Measurements from ENCODE around the gene LSMEM2. TPM values are rescaled to one million over a fixed set of nuclear protein-coding genes. Genes with fewer than 3 reads are reported as not detected.

LSMEM2 gene
- total RNA-seq: 1 to 10 TPM; 1.4 to 6.6 TPM
- long read RNA-seq, partial matches to known transcripts: 0 of 4 reads
- long read RNA-seq, other reads (novel, unspliced or antisense): 1 of 4 reads

DNA sequence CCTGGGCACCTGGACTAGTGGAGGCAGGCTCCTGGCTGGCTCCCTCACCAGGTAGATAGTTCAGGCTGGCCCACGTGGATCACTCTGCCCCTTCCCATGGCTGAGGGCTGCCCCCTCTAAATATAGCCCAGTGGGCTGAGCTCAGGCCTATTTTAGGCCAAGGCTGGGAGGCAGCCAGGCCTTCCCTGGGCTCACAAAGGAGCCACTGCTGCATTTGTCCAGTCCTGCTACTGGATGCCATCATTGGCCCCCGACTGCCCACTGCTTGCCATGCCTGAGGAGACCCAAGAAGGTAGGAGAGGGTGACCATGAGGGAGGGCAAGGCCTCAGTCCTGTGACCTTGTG, at the start of gene LSMEM2:
Gene LSMEM2 (plus strand): TSS at position 208 of the 345 bp plus-strand sequence. CDS start 27 bp downstream, at position 235.
- intact Hi-C loops (cut with DNase I): no loop called here
- DNase-seq: no peak
- ATAC-seq: peak; percentile 73 to 86

DNA sequence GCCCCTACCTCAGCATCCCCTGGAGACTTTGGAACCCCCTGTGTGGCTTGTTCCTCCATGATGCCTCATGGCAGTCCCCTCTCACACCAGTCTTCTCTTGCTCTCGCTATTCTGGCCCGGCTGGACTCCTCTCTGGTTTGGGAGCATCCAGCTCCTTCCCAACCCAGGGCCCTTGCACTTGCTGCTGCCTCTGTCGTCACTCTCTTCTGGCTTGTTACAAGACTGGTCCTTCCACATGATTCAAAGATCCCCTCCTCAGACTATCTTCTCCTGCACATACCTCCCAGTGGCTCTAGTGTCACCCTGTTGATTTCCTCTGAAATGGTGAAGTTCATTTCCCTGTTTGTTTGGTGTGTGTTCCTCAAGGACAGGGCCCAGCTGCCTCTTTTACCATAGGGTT, 49.4 kb upstream of the LSMEM2 start:
- intact Hi-C loops (cut with DNase I): loop anchor here in 1 of 2 donors (5.0 kb wide), 1 partner anchor 37 kb away; the partner anchor contains the start of gene GNAT1
- ATAC-seq (no peak), DNase-seq (no peak)

DNA sequence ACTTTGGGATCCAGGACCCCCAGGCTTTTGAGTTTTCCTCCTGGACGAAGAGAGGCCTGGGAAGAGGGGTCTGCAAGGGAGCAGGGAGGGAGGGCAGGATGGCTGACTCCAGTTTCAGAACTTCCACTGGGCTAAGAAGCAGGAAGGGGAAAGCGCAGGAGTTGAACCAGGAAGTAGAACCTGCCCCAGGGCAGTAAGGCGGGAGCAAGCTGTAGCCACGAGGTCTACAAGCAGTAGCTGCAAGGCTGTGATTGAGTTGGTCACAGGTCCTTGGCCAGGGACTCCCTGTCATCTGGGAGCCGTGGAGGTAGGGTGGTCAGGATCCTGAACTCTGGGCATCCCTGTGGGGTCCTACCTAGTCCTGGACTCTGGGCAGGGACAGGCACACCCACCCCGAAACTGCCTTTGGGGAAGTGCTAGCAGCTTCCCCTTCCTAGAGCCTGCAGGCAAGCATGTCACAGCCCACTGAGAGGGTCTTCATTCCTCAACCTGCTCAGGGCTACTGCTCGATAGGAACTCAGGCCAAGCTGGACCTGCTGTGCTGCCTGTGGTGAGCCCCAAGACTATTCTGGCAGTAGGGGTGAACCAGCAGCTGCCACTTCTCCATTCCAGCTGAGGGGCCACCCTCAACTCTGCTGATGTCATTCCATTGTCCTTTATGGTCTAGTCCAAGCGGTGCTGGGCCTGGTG, 48.6 kb upstream of the LSMEM2 start:
- DNase-seq: no peak
- intact Hi-C loops (cut with DNase I): loop anchor here in 1 of 2 donors (10.0 kb wide), 1 partner anchor 95 kb away; the partner anchor contains the start of genes HYAL2 and TUSC2
- ATAC-seq: no peak

DNA sequence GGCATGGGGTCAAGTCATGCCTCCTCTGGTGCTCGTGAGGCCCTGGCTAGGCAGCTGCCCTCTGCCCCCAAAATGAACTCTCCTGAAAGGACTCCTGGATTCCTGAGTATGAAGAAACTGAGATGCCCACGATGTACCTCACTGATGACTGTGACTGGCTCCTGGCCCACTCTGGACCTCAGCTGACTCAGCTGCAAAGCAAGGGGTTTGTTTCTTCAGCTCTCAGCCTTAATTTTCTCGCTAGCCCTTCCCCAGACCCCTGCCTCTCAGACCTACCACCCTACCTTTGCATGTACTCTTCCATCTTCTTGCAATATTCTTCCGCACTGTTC, 48.1 kb upstream of the LSMEM2 start:
- ATAC-seq (no peak), DNase-seq (no peak)
- intact Hi-C loops (cut with DNase I): loop anchor here in 1 of 2 donors (10.0 kb wide), 1 partner anchor 94 kb away; the partner anchor contains the start of genes HYAL2 and TUSC2

DNA sequence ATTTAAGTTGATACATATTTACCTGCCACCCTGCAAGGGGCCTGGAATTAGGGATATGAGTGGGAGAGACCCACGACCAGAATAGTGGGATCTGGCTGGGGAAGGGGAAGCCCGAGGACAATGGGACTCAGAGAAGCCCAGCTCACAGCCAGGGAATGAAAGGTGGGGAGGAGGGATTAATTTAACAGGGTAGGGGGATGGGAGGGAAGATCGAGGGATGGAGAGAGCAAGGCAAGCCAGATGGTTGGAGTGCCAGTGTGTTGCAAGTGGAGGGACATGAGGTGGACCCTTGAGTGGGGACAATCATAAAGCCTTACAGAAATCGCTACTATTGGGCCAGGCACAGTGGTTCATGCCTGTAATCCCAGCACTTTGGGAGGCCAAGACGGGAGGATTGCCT, 47.3 kb upstream of the LSMEM2 start:
- intact Hi-C loops (cut with DNase I): loop anchor here in 1 of 2 donors (10.0 kb wide), 1 partner anchor 93 kb away; the partner anchor contains the start of genes HYAL2 and TUSC2
- ATAC-seq (no peak), DNase-seq (no peak)

DNA sequence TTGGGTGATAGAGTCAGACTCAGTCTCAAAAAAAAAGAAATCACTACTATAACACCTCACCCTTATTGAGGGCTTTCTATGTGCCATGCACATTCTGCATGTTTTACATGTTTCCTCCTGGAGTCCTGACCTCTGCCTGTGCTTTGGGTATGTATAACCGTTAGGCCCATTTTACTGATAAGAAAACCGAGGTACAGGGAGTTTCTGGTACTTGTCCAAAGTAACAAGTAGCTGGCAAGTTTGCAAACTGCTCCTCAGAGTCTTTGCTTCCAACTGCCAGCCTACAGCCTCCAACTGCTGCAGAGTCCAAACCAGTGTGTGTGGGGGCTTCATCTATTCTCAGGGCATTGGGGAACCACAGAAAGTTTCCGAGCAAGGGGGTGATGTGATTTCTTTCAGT, 46.6 kb upstream of the LSMEM2 start:
- intact Hi-C loops (cut with DNase I): loop anchor here in 1 of 2 donors (10.0 kb wide), 1 partner anchor 92 kb away; the partner anchor contains the start of genes HYAL2 and TUSC2
- no peak for ATAC-seq
- DNase-seq: no peak

DNA sequence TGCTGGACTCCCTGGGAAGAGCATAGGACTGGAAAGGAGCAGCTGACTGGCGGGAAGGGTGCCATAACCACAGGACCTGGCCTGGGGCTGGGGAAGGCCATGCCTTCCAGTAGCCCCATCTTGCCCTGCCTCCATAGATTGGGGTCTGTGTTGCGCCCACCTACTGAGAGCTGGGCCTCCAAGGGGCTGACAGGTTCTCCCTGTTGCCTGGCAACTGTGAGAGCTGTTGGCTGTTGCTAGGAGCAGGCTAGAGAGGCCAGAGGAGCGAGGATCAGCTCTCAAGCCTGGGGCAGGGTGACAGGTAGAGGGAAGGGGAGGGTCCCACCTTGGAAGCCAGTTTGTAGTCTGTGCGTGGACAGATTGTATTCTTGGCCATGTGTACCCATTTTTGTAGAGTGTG, 45.7 kb upstream of the LSMEM2 start:
- DNase-seq: no peak
- intact Hi-C loops (cut with DNase I): loop anchor here in 1 of 2 donors (10.0 kb wide), 1 partner anchor 92 kb away; the partner anchor contains the start of genes HYAL2 and TUSC2
- no peak for ATAC-seq

DNA sequence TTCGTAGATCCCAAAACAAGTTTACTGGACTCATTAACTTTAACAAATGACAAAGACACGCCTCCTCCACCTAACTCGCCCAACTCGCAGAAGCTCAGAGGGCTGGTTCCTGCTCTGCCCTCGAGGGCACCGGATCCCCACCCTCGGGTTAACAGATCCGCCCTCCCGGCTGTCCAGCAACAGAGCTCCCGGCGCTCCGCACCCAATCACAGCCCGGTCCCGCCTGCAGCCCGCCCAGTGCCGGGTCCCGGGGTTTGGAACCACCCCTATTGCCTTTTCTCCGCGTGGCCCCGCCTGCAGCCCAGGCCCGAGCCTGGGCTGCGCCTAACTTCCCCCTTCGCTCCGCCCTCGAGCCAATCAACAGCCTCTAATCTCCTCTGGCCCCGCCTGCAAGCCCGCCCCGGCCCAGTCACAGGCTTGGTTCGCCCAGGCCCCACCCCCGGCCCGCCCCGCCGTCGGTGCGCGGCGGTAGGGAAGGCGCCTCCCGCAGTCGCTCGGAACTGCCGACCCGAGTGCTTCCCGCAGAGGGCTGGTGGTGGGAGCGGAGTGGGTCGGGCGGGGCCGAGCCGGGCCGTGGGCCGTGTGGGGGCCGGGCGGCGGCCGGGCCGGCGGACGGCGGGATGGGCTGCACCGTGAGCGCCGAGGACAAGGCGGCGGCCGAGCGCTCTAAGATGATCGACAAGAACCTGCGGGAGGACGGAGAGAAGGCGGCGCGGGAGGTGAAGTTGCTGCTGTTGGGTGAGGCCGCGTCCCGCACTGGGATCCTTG, 43.0 kb upstream of the LSMEM2 start, which contains the start of gene GNAI2:
Gene GNAI2 (plus strand): TSS at position 489 of the 768 bp plus-strand sequence. CDS start 132 bp downstream, at position 621.
- ATAC-seq (peak; percentile 91 to 92), DNase-seq (peak; percentile 99)
- intact Hi-C loops (cut with DNase I): loop anchor here in 1 of 2 donors (10.0 kb wide), 1 partner anchor 89 kb away; the partner anchor contains the start of genes HYAL2 and TUSC2

DNA sequence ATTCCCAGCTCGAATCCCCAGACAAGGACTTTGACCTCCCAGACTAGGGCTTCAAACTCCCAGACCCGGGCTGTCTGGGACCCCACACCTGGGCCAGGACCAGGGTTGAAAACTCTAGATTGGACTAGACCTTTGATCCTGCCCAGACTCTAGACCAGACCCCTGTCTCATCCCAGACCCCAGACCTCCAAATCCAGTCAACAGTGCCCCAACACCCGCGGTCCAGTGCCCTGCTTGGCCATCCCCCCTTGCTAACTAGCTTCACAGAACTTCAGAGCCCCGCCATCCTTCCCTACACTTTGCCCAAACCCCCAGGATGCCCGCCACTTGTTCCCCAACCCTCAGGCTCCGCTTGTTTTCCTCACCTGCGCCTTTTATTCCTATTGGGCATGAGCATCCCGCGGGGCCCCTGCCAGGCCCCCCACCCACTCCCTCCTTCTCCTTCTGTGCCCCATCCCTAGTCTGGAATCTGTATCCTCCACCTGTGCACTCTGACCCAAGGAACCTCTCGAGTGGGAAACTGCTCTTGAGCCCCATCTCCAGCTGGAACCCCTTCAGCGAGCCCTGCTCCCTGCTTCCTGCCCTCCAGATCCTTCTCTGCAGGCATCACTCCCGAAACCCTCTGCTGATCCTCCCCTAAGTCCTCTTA, 42.3 kb upstream of the LSMEM2 start:
- intact Hi-C loops (cut with DNase I): loop anchor here in 1 of 2 donors (10.0 kb wide), 1 partner anchor 88 kb away; the partner anchor contains the start of genes HYAL2 and TUSC2
- DNase-seq: no peak
- no peak for ATAC-seq

DNA sequence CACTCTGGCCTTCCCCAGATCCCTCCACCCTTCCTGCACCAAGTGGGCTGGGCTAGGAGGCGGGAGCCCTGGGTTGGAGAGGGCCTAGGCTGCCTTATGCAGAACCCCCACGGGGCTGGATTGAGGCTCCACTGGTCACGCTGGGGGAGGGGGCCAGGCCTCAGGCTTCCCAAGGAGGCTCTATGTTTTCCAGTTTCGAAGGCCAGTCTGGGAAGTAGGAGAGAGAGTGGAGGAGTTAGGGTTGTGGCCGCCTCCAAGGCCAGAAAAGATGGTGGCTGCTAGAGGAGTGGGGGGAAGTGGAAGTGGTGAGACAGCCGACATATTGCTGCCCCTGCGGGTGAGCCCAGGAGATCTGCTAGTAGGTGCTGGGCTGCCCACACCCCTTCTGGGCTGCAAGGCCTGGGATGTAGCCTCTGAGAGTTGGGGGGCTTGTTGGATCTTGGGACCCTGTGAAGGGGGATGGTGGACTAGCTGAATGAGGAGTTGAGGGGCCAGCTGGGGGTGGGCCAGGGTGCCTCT, 41.7 kb upstream of the LSMEM2 start:
- DNase-seq (peak; percentile 58), ATAC-seq (peak in 1 of 2 donors; percentile 18)
- intact Hi-C loops (cut with DNase I): loop anchor here in 1 of 2 donors (10.0 kb wide), 1 partner anchor 88 kb away; the partner anchor contains the start of genes HYAL2 and TUSC2

DNA sequence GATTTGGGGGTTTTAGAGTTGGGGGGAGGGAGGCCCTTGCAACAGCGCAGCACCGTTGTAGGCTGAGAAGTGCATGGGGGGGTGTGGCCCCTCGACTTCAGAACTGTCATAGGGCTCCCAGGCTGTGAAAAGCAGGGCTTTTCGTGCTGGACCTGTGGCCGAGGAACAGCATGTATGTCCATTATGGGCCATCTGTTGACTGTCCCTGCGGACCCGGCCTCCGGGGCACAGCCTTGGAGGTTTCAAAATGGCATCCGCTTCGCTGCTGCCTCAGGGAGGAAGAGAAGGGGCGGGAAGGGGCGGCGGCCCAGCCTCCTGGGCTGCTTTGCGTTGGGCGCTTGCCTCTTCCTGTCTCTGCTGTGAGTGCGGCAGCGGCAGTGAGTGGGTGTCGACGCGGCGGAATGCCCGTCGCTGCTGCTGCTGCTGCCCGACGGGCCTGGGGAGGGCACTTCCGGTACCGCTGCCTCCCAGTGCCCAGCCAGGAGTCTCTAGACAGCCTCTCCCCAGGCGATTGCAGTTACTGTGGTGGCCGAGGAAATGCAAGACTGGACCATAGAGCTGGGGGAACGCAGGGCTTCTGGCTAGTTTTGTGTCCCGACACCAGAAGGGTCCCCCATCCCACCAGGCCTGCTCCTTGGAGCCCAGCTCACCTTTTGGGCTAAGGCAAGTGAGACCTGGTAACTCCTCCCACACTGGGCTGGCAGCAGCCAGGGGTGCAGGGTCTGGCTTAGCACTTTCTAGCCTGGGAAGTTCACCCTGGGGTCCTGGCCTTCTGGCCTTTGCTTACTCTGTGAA, 40.9 kb upstream of the LSMEM2 start:
- peak; percentile 93 for DNase-seq
- ATAC-seq: peak; percentile 59 to 65
- intact Hi-C loops (cut with DNase I): loop anchor here in 1 of 2 donors (10.0 kb wide), 1 partner anchor 87 kb away; the partner anchor contains the start of genes HYAL2 and TUSC2

DNA sequence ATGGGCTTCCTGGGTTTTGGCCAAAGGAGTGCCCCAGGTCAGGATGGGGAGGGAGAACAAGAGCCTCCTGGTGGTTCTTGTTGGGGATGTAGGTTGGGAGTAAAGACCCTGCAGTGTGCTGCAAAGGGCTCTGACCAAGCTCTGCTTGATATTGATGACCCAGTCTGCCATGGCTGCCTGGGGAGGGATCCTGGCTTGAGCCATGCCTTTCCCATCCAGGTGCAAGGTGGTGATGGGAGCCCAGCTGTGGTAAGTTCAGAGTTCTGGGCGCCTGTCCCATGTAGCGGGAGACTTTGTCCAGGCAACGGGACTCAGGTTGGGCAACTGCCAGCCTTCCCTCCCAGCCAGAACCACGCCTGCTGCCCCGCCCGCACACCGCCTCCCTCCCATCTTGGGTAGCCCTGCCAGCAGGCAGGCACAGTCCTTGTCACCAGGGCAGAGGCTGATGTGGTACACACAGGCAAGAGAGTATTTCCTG, 40.3 kb upstream of the LSMEM2 start:
- intact Hi-C loops (cut with DNase I): loop anchor here in 1 of 2 donors (10.0 kb wide), 1 partner anchor 86 kb away; the partner anchor contains the start of genes HYAL2 and TUSC2
- peak; percentile 23 to 31 for ATAC-seq
- DNase-seq: peak; percentile 89

DNA sequence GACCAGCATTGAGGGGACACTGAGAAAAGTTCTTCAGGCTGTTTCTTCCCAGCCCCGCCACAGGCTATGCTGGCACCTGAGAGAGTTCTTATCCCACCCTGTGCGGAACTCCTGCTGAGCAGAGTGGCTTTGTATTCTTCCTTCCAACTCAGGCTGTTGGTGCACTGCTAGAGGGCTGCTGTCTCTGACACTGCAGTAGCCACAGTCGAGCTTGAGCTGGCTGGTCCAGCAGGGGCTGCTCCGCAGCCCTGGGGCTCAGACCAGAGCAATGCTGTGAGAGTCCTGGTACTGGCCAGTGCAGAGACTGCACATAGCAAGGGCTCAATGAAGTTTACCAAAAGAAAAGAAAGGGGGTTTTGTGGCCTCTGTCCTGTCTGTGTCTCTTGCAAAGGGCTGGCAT, 39.2 kb upstream of the LSMEM2 start:
- DNase-seq (no peak), ATAC-seq (no peak)
- intact Hi-C loops (cut with DNase I): loop anchor here in 1 of 2 donors (10.0 kb wide), 1 partner anchor 85 kb away; the partner anchor contains the start of genes HYAL2 and TUSC2

DNA sequence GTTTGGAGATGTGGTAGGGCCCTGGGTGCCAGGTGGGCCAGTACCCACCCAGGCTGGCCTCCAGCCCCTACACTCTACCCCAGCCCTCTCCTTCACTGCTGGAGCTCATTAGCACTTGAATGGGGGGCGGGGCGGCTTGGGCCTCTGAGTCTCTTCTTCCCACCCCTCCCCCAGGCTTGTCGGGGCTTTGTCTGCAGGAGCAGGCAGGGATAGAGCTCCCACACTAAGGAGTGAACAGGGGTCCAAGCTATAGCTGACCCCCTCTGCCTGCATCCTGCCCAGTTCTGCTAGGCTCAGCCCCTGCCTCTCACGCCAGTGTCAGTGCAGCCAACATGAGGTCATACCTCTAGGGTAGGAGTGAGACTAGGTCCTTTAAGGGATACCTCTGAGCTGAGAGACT, 37.7 kb upstream of the LSMEM2 start:
- DNase-seq (no peak), ATAC-seq (no peak)
- intact Hi-C loops (cut with DNase I): no loop called here

DNA sequence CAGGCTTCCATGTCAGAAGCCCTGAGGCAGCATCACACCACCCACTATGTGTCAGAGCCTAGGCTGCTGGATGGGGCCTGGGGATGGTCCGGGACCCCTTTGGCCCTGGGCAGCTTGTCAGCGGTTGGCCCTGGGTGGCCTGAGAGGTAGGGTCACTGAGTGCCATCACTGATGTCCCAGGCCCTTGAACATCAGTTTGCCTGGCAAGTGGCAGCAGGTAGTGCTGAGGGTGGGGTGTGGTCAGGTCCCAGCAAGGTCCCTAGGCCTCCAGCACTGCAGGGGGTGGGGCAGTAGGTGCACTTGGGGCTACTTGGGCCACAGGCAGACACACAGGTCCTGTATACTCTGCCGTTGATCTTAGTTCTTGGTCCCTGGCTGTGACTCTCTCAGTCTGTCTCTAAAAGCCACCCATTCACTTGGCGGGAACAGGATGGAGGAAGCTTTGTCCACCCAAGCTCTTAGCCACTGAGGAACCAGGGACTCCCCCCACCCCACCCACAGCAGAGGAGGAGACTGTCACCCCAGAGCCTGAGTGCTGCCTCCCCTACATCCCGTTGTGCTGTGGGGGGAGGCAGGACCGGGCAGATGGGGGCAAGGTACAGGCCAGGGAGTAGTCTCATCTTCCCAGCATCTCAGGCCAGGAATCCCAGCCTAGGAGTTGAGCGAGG, 37.0 kb upstream of the LSMEM2 start:
- no peak for DNase-seq
- intact Hi-C loops (cut with DNase I): no loop called here
- no peak for ATAC-seq

DNA sequence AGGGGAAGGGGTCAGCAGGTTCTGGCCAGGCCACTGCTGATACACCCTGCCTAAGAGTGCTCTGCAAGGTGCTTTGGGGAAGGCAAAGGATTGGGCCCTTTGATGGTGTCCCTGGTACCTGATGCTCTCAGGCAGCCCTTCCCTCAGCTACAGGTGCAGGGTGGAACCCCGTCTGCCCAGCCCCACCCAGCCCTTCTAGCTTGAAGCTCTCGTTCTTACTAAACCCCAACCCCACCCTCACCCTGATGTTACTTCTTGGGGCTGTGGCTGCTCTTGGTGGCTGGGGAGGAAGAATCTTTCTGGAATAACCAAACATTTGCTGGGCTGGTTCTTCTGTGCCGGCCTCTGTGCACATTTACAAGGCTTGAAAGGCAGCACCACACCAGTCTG, 36.5 kb upstream of the LSMEM2 start:
- intact Hi-C loops (cut with DNase I): no loop called here
- ATAC-seq (no peak), DNase-seq (no peak)

DNA sequence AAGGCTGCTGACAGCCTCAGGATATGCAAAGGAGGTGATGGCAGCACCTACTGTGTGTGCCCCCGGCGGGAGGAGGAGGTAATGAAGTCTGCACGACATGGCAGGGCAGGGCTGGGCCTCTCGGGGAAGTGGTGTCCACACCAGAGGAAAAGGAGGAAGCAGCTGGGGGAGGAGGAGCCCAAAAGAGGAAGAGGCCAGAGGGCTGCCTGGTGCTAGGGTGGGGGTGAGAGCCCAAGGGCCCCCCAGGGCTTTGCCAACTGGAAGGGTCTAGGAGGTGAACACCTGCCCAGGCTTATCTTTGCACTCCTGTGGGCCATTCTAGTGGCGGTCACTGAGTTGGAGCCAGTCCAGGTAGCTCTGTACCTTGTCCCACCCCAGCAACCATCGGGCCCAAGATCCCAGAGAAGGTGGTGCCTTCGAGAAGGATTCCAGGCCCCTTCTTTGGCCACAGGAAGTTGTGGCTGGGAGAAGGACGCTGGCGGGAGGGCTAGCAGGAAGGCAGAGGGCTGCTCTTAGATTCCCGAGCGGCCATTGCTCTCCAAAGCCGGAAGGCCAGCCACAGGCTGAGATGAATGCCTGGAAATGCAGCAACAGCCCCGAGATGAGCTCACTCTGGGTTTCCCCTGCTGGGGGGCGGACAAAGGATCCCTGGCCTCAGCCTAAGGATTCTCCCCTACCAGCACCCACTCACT, 35.9 kb upstream of the LSMEM2 start:
- intact Hi-C loops (cut with DNase I): no loop called here
- DNase-seq (peak; percentile 77), ATAC-seq (peak; percentile 9 to 20)
